ENCODE data around the gene FARSB.

GRCh38 chr2:222572751-222573174 is 83.1 kb downstream of the FARSB start:
- no peak for TF ChIP-seq CTCF (IDR thresholded peaks at IDR 0.05)
- no peak for TF ChIP-seq POLR2A (IDR thresholded peaks at IDR 0.05)
- TF ChIP-seq POLR2AphosphoS5 (IDR thresholded peaks at IDR 0.05) = no peak

Measured in prostate gland (tissue), 2 donors.